NB4 (cell line): ENCODE measurements around the gene AGL.
A peak's percentile ranks its signal among the peaks of the same experiment; 100 is the strongest.
"Not testable (repeated sequence)": the region's sequence is repeated elsewhere in the genome, so short reads cannot be mapped to it uniquely, and the experiment has no call there.

Experiments
- DNase-seq: peaks from one replicate; pipeline ENCODE4 v3.0.0; 2010; ENCODE audit warnings: low read depth
- H3K4me3 ChIP-seq: one replicate; pipeline ENCODE4 v1.5.1; 2011; ENCODE audit warnings: mild to moderate bottlenecking, low read depth, low read length, moderate library complexity
- MAX ChIP-seq: IDR thresholded peaks from 2 replicates; pipeline ENCODE4 v1.6.1; 2011; ENCODE audit warnings: low read depth, low read length
- MYC ChIP-seq: IDR thresholded peaks from 2 replicates; pipeline ENCODE4 v1.6.1; 2011; ENCODE audit warnings: low read depth, low read length
- POLR2A ChIP-seq: IDR thresholded peaks from 2 replicates; pipeline ENCODE4 v1.6.1; 2011; ENCODE audit warnings: mild to moderate bottlenecking; ENCODE audit not compliant: insufficient read length; ENCODE audit errors: extremely low read depth
- TF ChIP-seq, protein P1 (sequence below): IDR thresholded peaks from one replicate; pipeline ENCODE4 v1.5.1; 2012; ENCODE audit warnings: low read depth, low read length

The AGL gene

DNA sequence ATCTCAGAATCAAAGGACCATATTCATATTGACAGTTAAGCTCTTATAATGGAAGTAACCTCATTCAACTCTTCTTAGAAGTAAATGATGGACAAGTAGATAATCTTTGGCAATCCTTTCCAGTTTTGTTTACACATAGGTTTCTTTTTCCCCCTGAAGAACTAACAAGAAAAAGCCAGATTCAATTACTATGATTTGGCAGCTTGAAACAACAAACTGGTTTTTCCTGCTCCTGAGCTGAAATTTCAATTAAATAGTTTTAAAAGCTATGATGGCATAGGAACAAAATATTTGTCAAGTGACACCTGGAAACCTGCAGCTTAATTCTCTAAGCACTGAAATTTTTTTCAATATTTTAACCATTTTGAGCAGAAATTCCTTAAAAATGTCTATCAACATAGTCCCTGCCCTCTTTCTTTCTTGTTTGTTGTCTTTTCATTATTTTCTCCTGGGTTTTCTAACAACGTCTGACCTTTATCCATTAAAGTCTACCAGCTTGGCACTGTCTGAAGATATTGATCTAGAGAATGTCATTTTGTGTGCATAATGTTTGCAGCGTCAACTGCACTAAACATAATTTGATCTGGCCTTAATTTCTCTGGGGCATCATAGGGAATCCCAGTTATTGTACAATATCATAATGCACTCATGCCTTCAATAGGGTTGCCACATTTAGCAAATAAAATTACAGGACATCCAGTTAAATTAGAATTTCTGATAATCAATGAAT, 115.7 kb downstream of the AGL start:
- H3K4me3 ChIP-seq = no peak overlapping the region
- no peak for TF ChIP-seq POLR2A
- TF ChIP-seq MAX = no peak
- TF ChIP-seq, protein P1, sequence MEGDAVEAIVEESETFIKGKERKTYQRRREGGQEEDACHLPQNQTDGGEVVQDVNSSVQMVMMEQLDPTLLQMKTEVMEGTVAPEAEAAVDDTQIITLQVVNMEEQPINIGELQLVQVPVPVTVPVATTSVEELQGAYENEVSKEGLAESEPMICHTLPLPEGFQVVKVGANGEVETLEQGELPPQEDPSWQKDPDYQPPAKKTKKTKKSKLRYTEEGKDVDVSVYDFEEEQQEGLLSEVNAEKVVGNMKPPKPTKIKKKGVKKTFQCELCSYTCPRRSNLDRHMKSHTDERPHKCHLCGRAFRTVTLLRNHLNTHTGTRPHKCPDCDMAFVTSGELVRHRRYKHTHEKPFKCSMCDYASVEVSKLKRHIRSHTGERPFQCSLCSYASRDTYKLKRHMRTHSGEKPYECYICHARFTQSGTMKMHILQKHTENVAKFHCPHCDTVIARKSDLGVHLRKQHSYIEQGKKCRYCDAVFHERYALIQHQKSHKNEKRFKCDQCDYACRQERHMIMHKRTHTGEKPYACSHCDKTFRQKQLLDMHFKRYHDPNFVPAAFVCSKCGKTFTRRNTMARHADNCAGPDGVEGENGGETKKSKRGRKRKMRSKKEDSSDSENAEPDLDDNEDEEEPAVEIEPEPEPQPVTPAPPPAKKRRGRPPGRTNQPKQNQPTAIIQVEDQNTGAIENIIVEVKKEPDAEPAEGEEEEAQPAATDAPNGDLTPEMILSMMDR = no peak
- TF ChIP-seq MYC = no peak
- DNase-seq = no peak

- no peak for TF ChIP-seq MAX
- TF ChIP-seq, protein P1 = no peak
- DNase-seq = no peak
- no peak overlapping the region for H3K4me3 ChIP-seq
Measured at GRCh38 chr1:99968214-99968613, 118.1 kb downstream of the AGL start.

DNA sequence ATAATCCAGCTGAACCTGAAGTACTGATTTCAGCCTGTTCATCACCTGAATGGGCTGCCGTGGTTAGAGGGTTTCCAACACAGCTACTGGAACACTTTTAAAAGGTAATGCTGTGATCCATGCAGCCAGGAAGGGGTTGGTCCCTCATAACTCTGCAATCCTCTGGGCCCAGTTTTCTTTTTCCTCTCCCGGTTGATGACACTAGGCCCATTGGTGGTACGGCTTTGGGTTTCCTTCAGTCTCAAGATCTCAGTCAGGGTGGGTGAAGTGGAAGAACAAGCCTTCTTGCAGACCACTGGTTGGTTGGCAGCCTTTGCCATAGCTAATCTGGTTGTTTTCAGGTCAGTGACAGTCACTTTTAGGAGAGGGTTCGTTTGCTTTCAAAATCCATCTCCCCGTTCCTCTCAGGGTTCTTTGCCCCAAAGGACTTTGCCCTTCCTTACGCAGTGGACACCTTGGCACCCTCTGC, 119.1 kb downstream of the AGL start:
- peak overlapping the region; percentile 88 for H3K4me3 ChIP-seq
- TF ChIP-seq, protein P1 = no peak
- no peak for TF ChIP-seq MYC
- no peak for TF ChIP-seq MAX
- no peak for TF ChIP-seq POLR2A
- no peak for DNase-seq

GRCh38 chr1:99969729-99970621, 119.8 kb downstream of the AGL start, which contains the start of gene SLC35A3:
TSS of gene SLC35A3 (plus strand) at chr1:99969996. CDS start at chr1:99993555, 23,559 bp downstream.
- H3K4me3 ChIP-seq = peak within 1 kb of the TSS; percentile 88
- peak; percentile 88 for DNase-seq
- TF ChIP-seq MYC (0 out of 2 replicates have a peak, but pooled peaks have one; percentile 31), MAX (peak; percentile 31; the same call in 1 of the 2 replicates), POLR2A (peak; percentile 73)
- TF ChIP-seq, protein P1 = no peak

DNA sequence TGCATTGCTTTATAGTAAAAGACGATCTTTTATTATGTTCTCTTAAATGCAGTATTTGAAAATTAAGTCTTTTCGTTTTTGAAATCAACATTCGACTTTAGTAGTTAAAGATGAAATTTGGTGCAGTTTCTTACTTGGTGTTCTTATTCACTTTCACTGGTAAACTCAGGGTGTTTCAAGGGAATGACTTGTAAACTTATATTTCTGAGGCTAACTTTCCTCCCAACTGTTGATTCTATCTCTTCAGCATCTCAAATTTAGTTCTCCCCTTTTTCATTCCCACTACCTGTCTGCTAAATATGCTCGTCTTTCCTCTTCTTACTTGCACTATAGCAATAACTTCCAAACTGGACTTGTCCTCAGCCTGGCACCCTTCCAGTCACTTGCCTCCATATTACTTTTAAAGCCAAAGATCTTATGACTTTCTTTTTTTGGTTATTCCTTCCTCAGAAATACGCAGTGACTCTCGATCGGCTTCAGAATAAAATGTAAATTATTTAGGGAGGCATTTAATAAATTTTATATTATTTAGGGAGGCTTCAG, 120.6 kb downstream of the AGL start:
- TF ChIP-seq POLR2A = no peak
- no peak for TF ChIP-seq MAX
- TF ChIP-seq, protein P1 = no peak
- no peak for TF ChIP-seq MYC
- peak; percentile 2 for DNase-seq
- peak overlapping the region; percentile 88 for H3K4me3 ChIP-seq

DNA sequence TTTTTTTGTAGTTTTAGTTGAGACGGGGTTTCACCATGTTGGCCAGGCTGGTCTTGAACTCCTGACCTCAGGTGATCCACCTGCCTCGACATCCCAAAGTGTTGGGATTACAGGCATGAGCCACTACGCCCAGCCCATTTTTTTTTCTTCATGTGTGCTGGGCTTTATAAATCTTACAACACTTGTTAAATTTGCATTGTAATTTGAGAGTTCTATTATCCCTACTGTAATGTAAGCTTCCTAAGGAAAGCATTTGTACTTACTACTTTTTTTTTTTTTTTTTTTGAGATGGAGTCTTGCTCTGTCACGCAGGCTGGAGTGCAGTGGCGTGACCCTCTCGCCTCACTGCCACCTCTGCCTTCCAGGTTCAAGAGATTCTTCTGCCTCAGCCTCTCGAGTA, 121.9 kb downstream of the AGL start:
- DNase-seq, H3K4me3 ChIP-seq: not testable (repeated sequence)
